ENCODE results near the gene ERF.

Gene ERF

DNA sequence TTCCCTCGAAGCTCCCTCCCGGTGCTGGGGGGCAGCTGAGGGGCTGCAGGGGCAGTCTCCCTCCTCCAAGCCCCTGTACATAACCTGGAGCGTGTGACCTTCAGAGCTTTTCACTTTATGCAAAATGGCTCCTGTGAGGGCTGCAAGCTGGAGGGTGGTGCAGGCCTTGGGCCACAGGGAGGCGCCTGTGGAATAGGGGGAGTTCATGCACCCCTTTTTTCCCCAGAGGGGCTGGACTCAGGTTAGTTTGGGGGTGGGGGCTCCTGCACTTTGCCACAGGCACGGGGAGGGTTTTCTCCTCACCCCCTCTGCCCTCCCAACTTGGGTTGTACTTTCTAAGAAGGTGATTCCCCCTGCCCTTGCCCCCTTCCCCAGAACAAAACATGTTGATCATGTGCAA is 40.4 kb upstream of the ERF start:
- no peak for DNase-seq (ENCODE audit: low read depth)
- H3K4me3 ChIP-seq (ENCODE audit: low read depth, low read length), result no peak overlapping the region
- TF ChIP-seq CTCF (conservative IDR thresholded peaks at IDR 0.05; ENCODE audit: low read depth, low read length), result peak; percentile 14

DNA sequence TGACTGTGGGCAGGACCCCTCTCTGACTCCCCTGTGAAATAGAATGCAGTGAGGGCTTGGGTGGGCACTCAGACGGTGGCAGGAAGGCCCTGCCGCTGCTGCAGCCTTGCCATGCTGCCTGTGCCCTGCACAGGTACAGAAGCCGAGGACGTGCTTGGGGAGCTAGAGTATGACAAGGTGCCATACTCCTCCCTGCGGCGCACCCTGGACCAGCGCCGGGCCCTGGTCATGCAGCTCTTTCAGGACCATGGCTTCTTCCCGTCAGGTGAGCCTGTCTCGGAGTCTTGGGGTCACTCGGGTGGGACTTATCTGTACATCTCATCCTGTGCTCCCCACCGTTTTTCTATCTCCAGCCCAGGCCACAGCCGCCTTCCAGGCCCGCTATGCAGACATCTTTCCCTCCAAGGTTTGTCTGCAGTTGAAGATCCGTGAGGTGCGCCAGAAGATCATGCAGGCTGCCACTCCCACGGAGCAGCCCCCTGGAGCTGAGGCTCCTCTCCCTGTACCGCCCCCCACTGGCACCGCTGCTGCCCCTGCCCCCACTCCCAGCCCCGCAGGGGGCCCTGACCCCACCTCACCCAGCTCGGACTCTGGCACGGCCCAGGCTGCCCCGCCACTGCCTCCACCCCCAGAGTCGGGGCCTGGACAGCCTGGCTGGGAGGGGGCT is 39.7 kb upstream of the ERF start:
- no peak for TF ChIP-seq CTCF (conservative IDR thresholded peaks at IDR 0.05; ENCODE audit: low read depth, low read length)
- DNase-seq (ENCODE audit: low read depth), result no peak
- no peak overlapping the region for H3K4me3 ChIP-seq (ENCODE audit: low read depth, low read length)

GRCh38 chr19:42293948-42294347 is 39.0 kb upstream of the ERF start:
- H3K4me3 ChIP-seq (ENCODE audit: low read depth, low read length), result no peak overlapping the region
- TF ChIP-seq CTCF (conservative IDR thresholded peaks at IDR 0.05; ENCODE audit: low read depth, low read length), result no peak
- DNase-seq (ENCODE audit: low read depth), result no peak

GRCh38 chr19:42293540-42293939 is 38.6 kb upstream of the ERF start:
- peak; percentile 33 for TF ChIP-seq CTCF (conservative IDR thresholded peaks at IDR 0.05; ENCODE audit: low read depth, low read length)
- DNase-seq (ENCODE audit: low read depth), result no peak
- no peak overlapping the region for H3K4me3 ChIP-seq (ENCODE audit: low read depth, low read length)

GRCh38 chr19:42292963-42293362 is 38.0 kb upstream of the ERF start:
- DNase-seq (ENCODE audit: low read depth), result no peak
- no peak overlapping the region for H3K4me3 ChIP-seq (ENCODE audit: low read depth, low read length)
- TF ChIP-seq CTCF (conservative IDR thresholded peaks at IDR 0.05; ENCODE audit: low read depth, low read length), result no peak

GRCh38 chr19:42292042-42292960 is 37.4 kb upstream of the ERF start:
- no peak for TF ChIP-seq CTCF (conservative IDR thresholded peaks at IDR 0.05; ENCODE audit: low read depth, low read length)
- H3K4me3 ChIP-seq (ENCODE audit: low read depth, low read length), result no peak overlapping the region
- DNase-seq (ENCODE audit: low read depth), result no peak
